Nephron (organoid): Measurements from ENCODE around the gene LAMA1.

Experiments
- H3K27ac Mint-ChIP-seq, 3 experiments: 2 replicates each; pipeline ENCODE4 v1.8.0; 2020; ENCODE audit warnings: mixed read lengths in 3 of 3, mild to moderate bottlenecking in 2 of 3, moderate library complexity in 1 of 3
- H3K27me3 Mint-ChIP-seq: 2 replicates; pipeline ENCODE4 v1.8.0; 2021; ENCODE audit warnings: low read depth, mild to moderate bottlenecking, moderate library complexity, mixed read lengths
- H3K36me3 Mint-ChIP-seq: 2 replicates; pipeline ENCODE4 v1.8.0; 2020; ENCODE audit warnings: low read depth, mixed read lengths
- H3K4me1 Mint-ChIP-seq: 2 replicates; pipeline ENCODE4 v1.8.0; 2020; ENCODE audit warnings: mixed read lengths
- H3K4me3 Mint-ChIP-seq, 3 experiments: 2 replicates each; pipeline ENCODE4 v1.8.0; 2020; ENCODE audit warnings: mild to moderate bottlenecking in 3 of 3, mixed read lengths in 3 of 3, moderate library complexity in 2 of 3
- H3K9me3 Mint-ChIP-seq: 2 replicates; pipeline ENCODE4 v1.8.0; 2020; ENCODE audit warnings: mixed read lengths
- CTCF ChIP-seq, 3 experiments: fragments of 200-600 bp; sonication (generic); IDR thresholded peaks; one replicate each; pipeline ENCODE4 v1.5.0; 2021; ENCODE audit warnings: antibody characterized with exemption in 3 of 3; ENCODE audit not compliant: unreplicated experiment in 3 of 3

LAMA1 gene

GRCh38 chr18:7070466-7070865 lies 47.1 kb downstream of the LAMA1 start:
- Mint-ChIP-seq H3K27ac (peak overlapping the region; percentile 36 to 44 (median 36)), H3K36me3 (no peaks in the 10 kb centered on the region), H3K4me3 (no peak overlapping the region), H3K4me1 (no peaks in the 10 kb centered on the region), H3K9me3 (no peaks in the 10 kb centered on the region), H3K27me3 (peaks cover 13% of the 10 kb centered on the region)
- TF ChIP-seq CTCF (IDR thresholded peaks at IDR 0.05; ENCODE audit: unreplicated experiment in 3 of 3), result no peak

GRCh38 chr18:7068871-7069590 lies 48.6 kb downstream of the LAMA1 start:
- Mint-ChIP-seq H3K9me3 (no peaks in the 10 kb centered on the region), H3K4me1 (no peaks in the 10 kb centered on the region), H3K4me3 (no peak overlapping the region), H3K36me3 (no peaks in the 10 kb centered on the region), H3K27ac (peak overlapping the region in 2 of 3 experiments; percentile 57), H3K27me3 (peaks cover 13% of the 10 kb centered on the region)
- no peak for TF ChIP-seq CTCF (IDR thresholded peaks at IDR 0.05; ENCODE audit: unreplicated experiment in 3 of 3)

- H3K36me3 Mint-ChIP-seq, result no peaks in the 10 kb centered on the region
These were observed 50.5 kb downstream of the LAMA1 start for GRCh38 chr18:7066965-7067555.

GRCh38 chr18:7065736-7066135 lies 51.9 kb downstream of the LAMA1 start:
- H3K9me3 Mint-ChIP-seq, result no peaks in the 10 kb centered on the region
- H3K4me1 Mint-ChIP-seq, result peaks cover 5% of the 10 kb centered on the region
- H3K27ac Mint-ChIP-seq, result peak overlapping the region; percentile 48 to 98 (median 49)
- no peaks in the 10 kb centered on the region for H3K36me3 Mint-ChIP-seq
- no peak overlapping the region for H3K4me3 Mint-ChIP-seq
- TF ChIP-seq CTCF (IDR thresholded peaks at IDR 0.05; ENCODE audit: unreplicated experiment in 3 of 3), result no peak
- peaks cover 8% of the 10 kb centered on the region for H3K27me3 Mint-ChIP-seq

More at GRCh38 chr18:7066965-7067555, 50.5 kb downstream of the LAMA1 start:
- Mint-ChIP-seq H3K4me3 (no peak overlapping the region), H3K27me3 (peaks cover 11% of the 10 kb centered on the region), H3K4me1 (peaks cover 5% of the 10 kb centered on the region), H3K9me3 (no peaks in the 10 kb centered on the region), H3K27ac (peak overlapping the region; percentile 58 to 68 (median 64))
- TF ChIP-seq CTCF (IDR thresholded peaks at IDR 0.05; ENCODE audit: unreplicated experiment in 3 of 3), result no peak

GRCh38 chr18:7064346-7064745 lies 53.3 kb downstream of the LAMA1 start:
- no peak for TF ChIP-seq CTCF (IDR thresholded peaks at IDR 0.05; ENCODE audit: unreplicated experiment in 3 of 3)
- peaks cover 6% of the 10 kb centered on the region for H3K27me3 Mint-ChIP-seq
- peaks cover 16% of the 10 kb centered on the region for H3K4me1 Mint-ChIP-seq
- H3K36me3 Mint-ChIP-seq, result no peaks in the 10 kb centered on the region
- no peaks in the 10 kb centered on the region for H3K9me3 Mint-ChIP-seq
- H3K27ac Mint-ChIP-seq, result peak overlapping the region; percentile 71 to 98 (median 94)
- no peak overlapping the region for H3K4me3 Mint-ChIP-seq
